HL-60/S4 (cell line): ENCODE measurements around the gene RNF183.

ENCODE experiments used
- in situ Hi-C: fragments of 300-500 bp; cut with MboI; formaldehyde crosslinking; loops from 2 replicates; pipeline ENCODE4 v1.14.3; 2022; ENCODE audit warnings: low sequenced_read_pairs

Gene RNF183, protein sequence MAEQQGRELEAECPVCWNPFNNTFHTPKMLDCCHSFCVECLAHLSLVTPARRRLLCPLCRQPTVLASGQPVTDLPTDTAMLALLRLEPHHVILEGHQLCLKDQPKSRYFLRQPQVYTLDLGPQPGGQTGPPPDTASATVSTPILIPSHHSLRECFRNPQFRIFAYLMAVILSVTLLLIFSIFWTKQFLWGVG

DNA sequence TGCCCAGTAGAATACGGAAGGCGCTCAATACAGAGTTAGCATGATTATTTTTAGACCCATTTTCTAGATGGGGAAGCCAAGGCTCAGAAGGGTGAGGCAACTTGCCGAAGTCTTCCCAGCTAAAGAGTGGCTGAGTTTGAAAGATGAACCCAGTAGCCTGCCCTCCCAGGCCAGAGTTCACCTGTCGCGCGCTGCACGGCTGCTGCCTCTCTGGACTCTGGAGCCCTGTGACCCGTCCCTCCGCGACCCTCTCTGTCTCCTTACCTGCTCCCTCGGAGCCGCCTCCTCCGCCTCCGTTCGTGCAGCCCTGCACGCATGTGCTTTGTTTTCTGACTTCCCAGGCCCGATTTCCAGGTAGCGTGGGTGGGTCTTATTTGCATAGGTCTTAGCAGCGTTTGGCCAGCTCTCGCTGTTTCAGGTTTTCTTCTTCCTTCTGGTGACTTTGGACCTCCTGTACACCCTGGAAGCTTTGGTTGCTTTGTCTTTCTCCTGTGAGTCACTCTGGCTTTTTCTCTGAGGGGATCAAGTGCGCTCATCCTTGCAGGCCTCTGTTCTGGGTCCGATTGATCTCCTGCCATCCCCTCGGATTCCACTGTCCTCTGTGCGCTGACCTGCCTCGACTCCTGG lies at the start of gene RNF183:
Gene RNF183 (minus strand): TSS at position 585 of the 627 bp plus-strand sequence. CDS start 5,192 bp downstream, outside the sequence.
- in situ Hi-C loops = loop anchor here (25.0 kb wide), 1 partner anchor 359 kb away; no protein-coding TSS in a partner anchor

GRCh38 chr9:113352411-113352810 lies 49.2 kb upstream of the RNF183 start:
- in situ Hi-C loops = no loop called here

GRCh38 chr9:113352006-113352405 lies 48.8 kb upstream of the RNF183 start:
- in situ Hi-C loops = no loop called here

- in situ Hi-C loops = no loop called here
Observed at GRCh38 chr9:113350937-113351336, 47.8 kb upstream of the RNF183 start.

DNA sequence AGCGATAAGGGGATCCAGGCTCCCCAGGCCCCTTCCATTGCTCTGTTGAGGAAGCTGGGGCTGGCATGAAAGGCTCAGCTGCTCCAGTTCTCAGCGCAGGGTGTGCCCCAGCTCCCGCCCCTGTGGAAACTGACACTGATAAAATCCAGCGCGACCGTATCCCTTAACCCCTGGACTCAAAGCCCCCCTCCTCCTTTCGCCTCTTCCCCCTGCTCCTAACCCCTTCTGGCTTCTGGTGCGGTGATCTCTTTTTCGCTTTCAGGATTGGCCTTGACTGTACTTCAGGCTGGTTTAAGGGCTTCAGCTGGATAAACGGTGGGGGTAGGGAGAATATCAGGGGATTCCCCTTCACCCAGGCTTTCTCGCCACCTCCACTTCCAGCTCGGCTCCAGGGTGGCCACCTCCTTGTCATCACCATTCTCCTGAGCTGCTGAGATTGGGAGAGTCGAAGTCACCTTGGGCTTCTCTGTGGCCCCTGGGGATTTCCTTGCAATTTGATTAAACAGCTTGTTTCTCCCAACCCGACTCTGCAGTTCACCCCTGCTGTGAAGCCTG lies 47.0 kb upstream of the RNF183 start:
- in situ Hi-C loops = no loop called here

- in situ Hi-C loops = no loop called here
Observed at GRCh38 chr9:113349445-113350094, 46.4 kb upstream of the RNF183 start, which contains the start of gene BSPRY. Gene BSPRY (plus strand): TSS chr9:113349541. CDS start chr9:113349580, 39 bp downstream.

DNA sequence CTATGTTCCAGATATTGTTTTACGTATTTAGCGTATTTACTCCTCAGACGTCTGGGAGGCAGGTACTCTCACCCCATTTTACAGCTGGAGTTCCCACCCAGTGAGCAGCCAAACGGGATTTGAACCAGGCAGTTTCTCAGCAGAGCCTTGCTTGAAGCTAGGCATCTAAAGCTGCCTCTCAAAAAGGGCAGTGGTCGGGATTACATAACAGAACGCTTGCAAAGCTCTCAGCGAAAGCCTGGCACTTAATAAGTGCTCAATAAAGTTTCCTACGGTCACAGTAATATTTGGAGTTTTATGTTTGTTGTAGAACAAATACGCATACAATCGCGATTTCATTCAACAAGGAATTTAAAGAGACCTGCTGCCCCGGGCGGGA lies 45.9 kb upstream of the RNF183 start:
- in situ Hi-C loops = no loop called here

GRCh38 chr9:113348437-113348836 lies 45.3 kb upstream of the RNF183 start:
- in situ Hi-C loops = no loop called here

DNA sequence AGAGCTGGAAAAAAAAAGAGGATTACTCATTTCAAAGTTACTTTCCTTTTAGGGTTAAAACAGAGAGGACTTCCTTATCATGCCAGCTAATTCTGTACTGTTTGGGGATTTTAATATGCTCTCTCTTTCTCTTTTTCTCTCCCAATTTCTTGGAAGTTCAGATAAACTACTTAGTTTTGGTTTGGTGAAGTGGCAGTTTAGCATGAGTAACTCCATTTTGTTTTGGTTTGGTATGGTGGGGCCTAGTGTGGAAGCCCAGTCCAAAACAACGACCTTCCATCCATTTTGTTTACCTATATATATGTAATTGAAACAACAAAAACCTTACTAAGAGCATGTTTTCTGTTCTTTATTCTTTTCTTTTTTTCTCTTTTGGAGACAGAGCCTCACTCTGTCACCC lies 42.5 kb upstream of the RNF183 start:
- in situ Hi-C loops = no loop called here

GRCh38 chr9:113345190-113345589 lies 42.0 kb upstream of the RNF183 start:
- in situ Hi-C loops = no loop called here

DNA sequence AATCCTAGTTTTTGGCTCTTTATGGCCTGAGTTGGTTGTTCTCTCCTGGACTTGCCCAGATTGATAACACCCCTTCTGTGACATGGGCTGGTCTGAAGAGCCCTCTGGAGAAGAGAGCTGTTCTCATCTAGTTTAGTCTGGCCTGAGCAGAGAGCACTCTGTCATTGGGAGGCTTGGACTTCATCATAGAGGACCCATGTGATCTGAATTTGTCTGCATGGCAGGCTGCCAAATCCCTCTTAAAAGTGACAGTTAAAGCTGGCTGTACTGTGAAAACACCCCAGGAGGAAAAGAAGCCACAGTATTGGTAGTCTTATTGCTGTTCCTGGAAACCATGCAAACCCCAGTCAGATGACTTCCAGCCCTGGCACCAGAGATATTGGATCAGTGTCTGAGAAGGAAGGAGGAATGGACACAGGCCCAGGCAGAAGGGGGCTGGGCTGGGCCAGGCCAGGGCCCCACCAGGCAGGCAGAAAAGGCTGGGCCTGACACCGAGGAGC lies 40.6 kb upstream of the RNF183 start:
- in situ Hi-C loops = no loop called here

DNA sequence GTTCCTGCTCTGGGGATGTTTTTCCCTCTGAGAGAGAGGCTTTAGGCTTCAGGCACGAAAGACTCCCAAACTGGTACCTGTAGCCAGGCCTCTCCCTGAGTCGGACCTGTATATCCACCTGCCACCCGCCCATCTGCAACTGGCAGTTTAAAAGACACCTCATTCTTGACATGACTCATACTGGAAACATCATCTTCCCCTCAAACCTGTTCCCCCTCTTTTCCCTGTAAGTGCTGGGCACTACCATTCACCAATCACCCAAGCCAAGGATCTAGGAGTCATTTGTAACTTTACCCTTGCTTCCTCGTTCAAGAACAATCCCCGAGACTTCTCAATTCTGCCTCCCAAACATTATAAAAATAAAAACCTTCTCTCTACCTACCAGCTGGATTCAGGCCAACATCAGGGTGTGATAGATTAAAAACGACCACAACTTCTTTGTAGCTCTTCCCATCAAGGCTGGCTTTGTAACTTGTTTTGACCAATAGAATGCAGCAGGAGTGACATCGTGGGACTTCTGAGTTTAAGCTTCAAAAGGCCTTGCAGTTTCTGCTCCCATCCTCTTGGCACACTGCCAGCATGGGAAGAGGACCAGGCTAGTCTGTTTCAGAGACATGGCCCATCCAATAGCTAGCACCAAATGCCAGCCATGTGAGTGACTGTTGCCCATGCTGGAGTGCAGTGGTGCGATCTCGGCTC lies 38.7 kb upstream of the RNF183 start:
- in situ Hi-C loops = no loop called here

- in situ Hi-C loops = no loop called here
Observed at GRCh38 chr9:113340011-113340699, 37.0 kb upstream of the RNF183 start, which contains the start of gene WDR31. Gene WDR31 (minus strand): TSS chr9:113340275. CDS start chr9:113332022, 8,253 bp downstream.

GRCh38 chr9:113337714-113338113 lies 34.5 kb upstream of the RNF183 start:
- in situ Hi-C loops = no loop called here

DNA sequence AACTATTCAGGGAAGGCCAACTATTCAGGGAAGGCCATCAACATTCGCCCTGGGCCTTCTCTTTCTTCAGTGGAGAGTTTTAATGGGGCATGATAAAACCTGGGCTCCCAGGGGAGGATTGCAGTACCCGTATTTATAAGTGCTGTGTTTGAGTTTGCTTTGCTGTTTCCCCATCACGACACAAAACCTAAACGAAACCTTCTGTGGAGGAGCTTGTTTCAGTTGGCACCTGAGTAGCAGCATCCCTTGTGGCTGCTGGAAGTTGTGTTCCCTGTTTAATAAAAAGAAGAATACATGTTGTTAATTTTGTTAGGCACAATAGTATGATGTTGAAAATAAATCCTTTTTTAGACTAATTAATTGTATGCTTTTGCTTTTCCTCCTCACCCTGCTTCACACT lies 28.6 kb upstream of the RNF183 start:
- in situ Hi-C loops = no loop called here

GRCh38 chr9:113328045-113328782 lies 25.0 kb upstream of the RNF183 start:
- in situ Hi-C loops = no loop called here

- in situ Hi-C loops = no loop called here
Observed at GRCh38 chr9:113326230-113326629, 23.1 kb upstream of the RNF183 start.

DNA sequence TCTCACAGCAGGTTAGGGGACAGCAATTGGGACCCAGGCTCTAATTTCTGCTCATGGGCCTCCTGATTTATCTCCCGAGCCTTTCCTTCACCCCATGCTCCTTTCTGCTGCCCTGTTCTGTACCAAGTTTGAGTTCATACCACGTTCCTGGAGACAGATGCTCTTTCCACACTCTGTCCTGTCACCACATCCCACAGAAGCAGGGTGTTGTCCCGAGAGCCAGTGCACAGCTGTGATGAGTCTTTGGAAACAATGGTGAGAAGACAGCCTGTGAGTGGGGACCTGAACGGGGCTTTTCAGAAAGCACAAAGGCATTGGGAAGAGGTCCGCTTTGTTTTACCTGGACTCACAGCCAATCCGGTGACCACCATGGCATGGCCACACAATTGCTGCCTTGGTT lies 19.5 kb upstream of the RNF183 start:
- in situ Hi-C loops = loop anchor here (25.0 kb wide), 1 partner anchor 340 kb away; no protein-coding TSS in a partner anchor

DNA sequence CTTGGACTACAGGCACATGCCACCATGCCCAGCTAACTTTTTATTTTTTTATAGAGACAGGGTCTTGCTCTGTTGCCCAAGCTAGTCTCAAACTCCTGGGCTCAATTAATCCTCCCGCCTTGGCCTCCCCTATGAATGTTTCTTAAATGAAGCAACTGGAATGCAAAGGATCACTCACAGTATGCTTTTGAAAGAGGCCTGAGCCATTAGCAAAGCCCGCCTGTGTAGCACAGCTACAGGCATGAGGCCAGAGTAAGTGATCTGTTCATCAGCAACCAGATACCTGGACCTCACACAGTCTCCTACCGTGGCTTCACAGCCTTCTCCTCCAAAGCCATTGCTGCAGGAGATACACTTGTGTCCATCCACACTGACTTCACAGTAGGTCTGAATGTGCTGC lies 16.9 kb upstream of the RNF183 start:
- in situ Hi-C loops = loop anchor here (25.0 kb wide), 1 partner anchor 342 kb away; no protein-coding TSS in a partner anchor
